GM18507 (cell line): Measurements from ENCODE around the gene AMZ1.
"Not testable (repeated sequence)": the region's sequence is repeated elsewhere in the genome, so short reads cannot be mapped to it uniquely, and the experiment has no call there.

Source experiments
- DNase-seq: peaks from one replicate; pipeline ENCODE4 v3.0.0; 2011; ENCODE audit warnings: low read depth; ENCODE audit not compliant: insufficient read length; ENCODE audit errors: extremely low spot score
- FAIRE-seq: peaks from 2 replicates; lab custom pipeline; 2011; peaks lifted over from hg19 to GRCh38; lab: Jason Lieb, UNC

AMZ1 gene

DNA sequence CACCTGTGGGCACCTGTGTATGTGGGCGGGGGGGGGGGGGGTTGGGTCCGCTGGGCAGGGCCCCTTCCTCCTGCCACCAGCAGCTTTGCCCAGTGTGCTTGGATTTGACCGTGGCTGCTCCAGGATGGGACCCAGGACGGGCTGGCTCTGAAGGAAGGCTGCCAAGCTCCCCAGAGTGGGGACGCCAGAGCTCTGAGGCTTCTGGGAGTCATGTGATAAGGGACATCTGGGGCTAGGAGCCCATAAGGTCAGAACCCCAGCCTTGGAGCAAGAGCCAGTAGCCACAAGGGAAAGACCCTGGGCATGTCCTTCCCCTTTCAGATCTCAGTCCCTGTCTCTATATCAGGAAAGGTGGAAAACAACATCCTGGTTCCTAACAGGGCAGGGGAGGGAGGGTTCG is 21.8 kb upstream of the AMZ1 start:
- FAIRE-seq (no peak), DNase-seq (no peak)

- DNase-seq = no peak
Observed at GRCh38 chr7:2666588-2667250, 21.3 kb upstream of the AMZ1 start.

DNA sequence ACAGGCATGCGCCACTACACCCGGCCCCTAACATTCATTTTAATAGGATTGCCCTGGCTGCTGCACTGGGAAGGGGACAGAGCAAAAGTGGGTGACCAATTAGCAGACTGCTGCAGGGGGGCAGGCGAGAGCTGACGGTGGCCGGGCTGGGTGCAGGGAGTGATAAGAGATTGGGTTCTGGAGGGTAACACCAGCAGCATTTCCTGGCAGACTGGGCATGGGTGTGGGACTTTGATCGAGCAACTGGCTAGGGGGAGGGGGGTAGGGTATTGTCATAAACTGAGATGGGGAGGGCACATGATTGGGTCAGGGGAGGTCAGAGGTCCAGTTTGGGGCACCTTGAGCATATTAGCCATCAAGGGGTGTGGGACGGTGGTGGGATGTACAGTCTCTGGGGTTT is 20.2 kb upstream of the AMZ1 start:
- DNase-seq = no peak
- FAIRE-seq = no peak

More at GRCh38 chr7:2666588-2667250, 21.3 kb upstream of the AMZ1 start:
- FAIRE-seq = no peak

GRCh38 chr7:2668401-2668800 is 19.6 kb upstream of the AMZ1 start:
- no peak for DNase-seq
- FAIRE-seq = no peak

DNA sequence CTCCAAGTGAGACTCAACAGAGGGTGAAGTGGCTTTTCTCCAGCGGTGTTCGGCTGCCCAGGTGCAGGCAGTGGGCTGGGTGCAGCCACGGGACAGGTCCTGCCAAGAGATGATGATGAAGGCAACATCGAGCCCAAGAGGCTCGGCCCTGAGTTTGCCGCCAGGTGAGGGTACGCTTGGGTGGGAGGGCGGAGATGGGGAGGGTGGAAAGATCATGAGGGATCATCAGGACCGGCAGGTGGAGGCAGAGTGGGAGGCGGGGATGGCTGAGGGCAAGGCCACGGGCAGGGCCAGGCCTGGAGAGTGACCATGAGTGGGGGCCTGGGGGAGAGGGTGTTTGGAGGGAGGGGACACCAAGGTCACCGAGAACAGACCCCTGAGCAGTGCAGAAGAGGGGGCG is 17.8 kb upstream of the AMZ1 start:
- no peak for FAIRE-seq
- no peak for DNase-seq

- peak; percentile 68 for DNase-seq
- FAIRE-seq = peak; percentile 41
Observed at GRCh38 chr7:2670720-2671391, 17.1 kb upstream of the AMZ1 start.

GRCh38 chr7:2673214-2673613 is 14.8 kb upstream of the AMZ1 start:
- DNase-seq, FAIRE-seq: not testable (repeated sequence)

DNA sequence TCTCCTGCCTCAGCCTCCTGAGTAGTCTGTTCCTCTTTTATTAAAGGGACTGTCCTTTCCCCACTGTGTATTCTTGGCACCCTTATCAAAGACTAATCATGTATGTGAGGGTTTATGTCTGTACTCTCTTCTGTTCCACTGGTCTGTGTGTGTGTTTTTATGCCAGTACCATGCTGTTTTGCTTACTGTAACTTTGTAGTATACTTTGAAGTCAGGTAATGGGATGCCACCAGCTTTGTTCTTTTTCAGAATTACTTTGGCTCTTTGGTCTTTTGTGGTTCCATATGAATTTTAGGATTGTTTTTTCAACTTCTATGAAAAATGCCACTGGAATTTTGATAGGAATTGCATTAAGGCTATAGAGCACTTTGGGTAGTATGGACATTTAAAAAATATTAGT is 14.1 kb upstream of the AMZ1 start:
- DNase-seq (no peak), FAIRE-seq (no peak)

- DNase-seq (no peak), FAIRE-seq (no peak)
Observed at GRCh38 chr7:2675256-2675764, 12.7 kb upstream of the AMZ1 start.

DNA sequence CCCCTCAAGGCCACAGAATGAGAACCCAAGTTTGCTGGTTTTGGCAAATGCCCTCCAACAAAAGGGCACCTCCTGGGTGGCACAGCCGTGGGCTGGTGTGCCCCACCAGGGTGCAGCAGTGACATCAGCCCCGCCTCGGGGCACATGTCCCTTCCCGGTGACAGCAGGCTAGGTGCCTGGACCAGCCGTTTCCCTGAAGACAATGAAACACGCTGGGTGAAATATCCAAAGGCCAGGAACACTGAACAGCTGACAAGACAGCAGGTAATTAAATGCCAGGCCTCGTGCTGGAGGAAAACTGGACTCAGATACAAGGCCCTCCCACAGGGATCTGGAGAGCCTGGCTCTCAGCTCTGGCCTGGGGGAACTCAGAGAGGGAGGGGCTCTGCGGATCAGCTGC is 11.4 kb upstream of the AMZ1 start:
- not testable (repeated sequence) for DNase-seq, FAIRE-seq

- DNase-seq, FAIRE-seq: not testable (repeated sequence)
Observed at GRCh38 chr7:2678454-2678853, 9.5 kb upstream of the AMZ1 start.

DNA sequence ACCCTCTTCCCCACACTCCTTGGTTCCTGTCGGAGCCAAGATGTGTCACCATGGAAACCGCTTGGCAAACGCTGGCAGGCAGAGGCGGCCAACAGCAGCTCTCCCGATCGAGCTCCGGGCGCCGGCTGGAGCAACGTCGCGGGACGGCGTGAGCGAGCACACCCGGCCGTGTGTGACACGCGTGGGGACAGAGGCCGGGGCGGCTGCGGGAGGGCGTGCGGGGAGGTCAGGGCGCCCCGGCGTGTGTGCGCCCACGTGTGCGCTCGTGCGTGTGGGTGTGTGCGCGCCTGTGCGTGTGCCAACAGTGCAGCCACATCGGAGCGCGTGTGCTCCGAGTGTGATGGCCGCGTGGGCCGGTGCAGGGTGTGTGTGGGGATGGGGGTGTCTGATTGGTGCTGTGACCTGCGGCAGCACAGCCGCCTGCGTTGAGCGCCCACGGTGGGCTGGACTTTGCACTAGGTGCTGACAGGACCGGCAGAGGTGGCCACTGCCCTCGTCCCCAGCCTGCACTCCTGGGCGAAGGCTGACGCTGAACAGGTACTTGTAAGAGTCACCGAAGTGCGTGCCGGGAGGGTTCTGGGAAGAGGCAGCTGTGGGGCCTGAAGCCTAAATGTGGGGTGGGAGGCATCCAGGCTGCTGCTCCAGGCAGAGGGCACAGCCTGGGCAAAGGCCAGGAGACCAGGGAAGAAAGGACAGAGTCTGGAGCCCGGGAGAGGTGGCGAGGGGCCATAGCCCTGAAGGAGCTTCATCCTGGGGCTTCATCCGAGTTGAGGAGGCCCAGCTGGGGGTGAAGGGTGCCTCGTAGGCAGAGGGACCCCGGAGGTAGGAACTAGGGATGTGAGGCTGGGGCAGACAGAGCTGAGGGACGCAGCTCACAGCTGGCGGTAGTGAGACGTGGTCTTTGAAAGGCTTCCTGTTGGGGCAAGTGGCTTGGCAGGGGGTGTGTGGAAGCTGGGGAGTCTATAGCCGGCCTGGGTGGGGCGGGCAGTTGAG is 8.6 kb upstream of the AMZ1 start:
- not testable (repeated sequence) for DNase-seq, FAIRE-seq

GRCh38 chr7:2680256-2680655 is 7.7 kb upstream of the AMZ1 start:
- FAIRE-seq = no peak
- no peak for DNase-seq

- FAIRE-seq (peak; percentile 75), DNase-seq (peak; percentile 54)
Observed at GRCh38 chr7:2680792-2681490, 7.1 kb upstream of the AMZ1 start.

DNA sequence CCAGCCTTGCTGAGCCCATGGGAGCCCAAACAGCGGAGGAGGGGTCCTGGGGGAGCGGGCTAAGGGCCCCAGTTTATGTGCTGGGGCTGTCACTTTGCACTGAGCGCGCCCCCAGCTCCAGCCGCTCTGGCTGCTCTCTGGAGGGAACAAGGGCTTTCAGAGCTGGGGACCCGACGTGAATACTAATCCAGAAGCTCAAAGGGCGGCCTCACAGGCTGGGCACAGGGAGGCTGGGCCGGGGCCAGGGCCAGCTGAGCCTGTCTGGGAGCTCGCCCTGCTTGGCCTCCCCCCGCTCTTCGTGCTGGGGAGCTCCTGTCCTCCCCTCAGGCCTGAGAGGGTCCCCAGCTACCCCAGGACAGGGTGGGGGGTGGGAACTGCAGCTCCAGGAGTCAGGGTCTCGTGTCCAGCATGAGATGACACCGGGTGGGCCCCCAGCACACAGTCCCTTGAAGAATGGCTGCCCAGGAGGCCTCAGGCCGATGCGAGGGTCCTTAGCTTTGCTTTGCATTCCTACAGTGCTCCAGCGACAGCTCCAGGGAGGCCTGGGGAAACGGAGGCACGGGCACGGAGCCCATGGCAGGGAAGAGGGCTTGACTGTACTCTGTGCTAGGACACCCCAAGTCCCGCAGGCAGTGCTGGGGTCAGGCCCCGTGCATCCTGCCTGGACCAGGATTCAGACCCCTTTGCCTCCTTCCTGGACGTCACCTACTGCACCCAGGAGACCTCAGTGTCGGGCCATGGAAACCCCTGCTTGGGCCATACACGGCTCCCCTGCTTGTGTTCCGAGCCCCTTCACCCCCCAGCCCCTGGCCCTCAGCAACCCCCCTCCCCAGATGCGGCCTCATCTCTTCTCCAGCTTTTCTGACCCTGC is 5.8 kb upstream of the AMZ1 start:
- DNase-seq = no peak
- FAIRE-seq = no peak

DNA sequence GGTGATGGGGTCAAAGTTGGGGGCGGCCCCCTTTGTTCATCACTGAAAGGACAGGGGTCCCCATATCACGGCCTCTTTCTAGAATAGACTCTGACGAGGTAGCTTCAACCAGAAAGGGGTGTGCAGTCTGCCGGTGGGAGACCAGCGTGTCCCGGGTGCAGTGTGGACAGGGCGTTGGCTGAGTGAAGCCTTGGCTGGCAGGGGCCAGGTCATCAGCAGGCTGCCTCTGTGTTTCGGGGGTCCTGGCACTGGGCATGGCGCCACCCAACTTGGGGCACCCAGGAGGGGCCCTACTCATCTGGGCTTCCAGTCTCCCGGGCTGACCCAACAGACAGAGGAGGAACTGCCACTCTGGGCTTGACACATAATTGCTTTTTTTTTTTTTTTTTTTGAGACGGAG is 3.5 kb upstream of the AMZ1 start:
- no peak for FAIRE-seq
- DNase-seq = no peak

GRCh38 chr7:2686101-2686500 is 1.9 kb upstream of the AMZ1 start:
- FAIRE-seq (no peak), DNase-seq (no peak)

DNA sequence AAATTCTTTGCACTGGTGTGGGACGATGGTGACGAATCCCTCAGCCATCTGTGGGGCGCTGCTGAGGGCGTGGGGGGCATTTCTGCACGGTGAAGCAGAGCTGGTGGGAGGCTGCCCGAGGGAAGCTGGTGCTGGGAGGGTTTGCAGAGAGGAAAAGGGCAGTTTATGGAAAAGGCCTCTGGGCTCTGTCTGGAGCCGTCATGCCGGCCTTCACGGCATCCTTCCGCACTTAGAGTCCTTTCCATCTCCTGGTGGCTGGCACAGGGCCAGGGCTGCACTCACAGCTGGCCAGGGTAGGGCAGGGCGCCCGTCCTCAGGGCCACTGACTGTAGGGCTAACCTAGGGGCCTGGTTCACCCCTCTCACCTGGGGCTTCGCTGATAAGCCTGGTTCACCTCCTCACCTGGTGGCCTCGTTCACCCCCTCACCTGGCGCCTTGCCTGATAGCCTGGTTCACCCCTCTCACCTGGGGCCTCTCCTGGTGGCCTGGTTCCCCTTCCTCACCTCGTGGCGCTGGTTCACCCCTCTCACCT is 598 bp upstream of the AMZ1 start:
- FAIRE-seq (no peak), DNase-seq (no peak)
